GM19452 (cell line): ENCODE data around the gene DLG2.
"Not testable (repeated sequence)": the region's sequence is repeated elsewhere in the genome, so short reads cannot be mapped to it uniquely, and the experiment has no call there.

ENCODE experiments used
- ATAC-seq: cut with Tn5 transposase; IDR thresholded peaks from one replicate; pipeline ENCODE4 v1.9.1; 2021; ENCODE audit not compliant: unreplicated experiment

Gene DLG2

GRCh38 chr11:85042361-85042760 is 584.8 kb downstream of the DLG2 start:
- no peak for ATAC-seq

GRCh38 chr11:85040166-85040565 is 587.0 kb downstream of the DLG2 start:
- no peak for ATAC-seq

GRCh38 chr11:85029964-85030363 is 597.2 kb downstream of the DLG2 start:
- ATAC-seq = no peak

DNA sequence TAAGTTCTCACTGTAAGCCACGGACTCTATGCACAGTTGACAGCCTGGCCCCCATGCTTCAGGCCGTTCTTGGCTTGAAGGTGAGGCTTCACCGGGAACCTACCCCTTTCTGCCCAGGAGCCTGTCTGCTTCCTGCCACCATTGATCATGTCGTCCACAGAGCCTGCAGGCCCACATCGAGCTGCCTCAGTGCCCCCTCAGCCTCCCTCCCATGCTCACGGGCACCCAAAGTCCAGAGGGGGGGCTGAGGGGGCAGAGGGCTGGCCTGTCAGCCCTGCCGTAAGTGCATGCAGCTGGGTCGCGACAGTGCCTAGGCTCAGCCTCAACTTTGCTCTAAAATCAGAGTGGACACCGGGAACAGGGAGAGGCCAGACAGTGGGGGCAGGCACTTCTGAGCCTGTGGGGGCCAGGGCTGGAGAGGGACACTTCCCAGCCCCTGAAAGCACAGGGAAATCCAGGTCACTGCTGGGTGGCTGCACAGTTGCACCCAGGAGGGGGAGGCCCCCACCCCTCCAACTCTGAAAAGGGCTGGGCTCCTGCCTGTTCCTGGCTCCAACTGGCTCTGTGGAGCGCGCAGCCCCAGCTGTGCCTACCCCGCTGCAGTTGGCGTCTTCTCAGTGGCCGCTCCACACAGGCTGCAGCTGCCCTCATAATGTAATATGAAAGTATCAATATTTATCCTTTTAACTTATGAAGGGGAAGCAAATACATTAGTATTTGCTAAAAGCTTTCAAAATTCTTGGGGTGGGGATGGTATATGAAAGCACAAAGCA is 598.6 kb downstream of the DLG2 start:
- ATAC-seq = no peak

GRCh38 chr11:85027346-85027745 is 599.8 kb downstream of the DLG2 start:
- no peak for ATAC-seq

DNA sequence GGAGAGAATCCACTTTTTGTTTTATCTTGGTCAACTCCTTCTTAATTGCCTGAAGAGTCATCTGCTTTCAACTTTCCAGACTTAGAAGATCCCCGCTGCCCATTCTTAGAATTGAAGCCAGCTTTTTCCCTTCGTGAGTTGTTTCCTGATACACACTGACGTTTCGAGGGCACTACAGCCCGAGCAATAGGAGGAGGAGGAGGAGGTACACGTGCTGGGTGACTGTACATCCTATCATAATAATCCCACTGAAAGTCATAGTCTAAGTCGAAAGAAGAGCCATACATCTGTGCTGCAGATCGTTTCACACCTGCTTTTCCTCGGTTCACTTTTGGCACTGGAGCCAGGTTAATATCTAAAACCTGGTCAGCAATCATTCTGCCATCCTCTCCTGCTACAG is 606.1 kb downstream of the DLG2 start:
- no peak for ATAC-seq

DNA sequence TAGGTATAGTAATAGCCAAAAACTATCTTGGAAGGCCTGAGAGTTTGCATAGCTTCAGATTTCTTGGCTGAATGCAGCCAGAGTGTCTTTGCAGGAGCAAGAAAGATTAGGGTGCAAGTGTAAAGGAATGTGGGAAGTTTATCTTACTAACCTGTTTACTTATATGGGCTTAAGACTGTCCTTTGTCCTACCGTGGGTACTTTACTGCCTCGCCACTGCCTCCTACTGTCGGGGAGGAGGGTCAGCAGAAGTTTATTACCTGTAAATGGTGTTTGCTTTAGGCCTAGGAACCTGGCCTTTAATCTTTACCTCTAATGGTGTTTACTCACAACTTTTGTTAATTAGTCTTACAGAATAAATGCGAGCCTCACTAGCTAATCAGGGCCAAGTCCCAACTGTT is 633.8 kb downstream of the DLG2 start:
- ATAC-seq = no peak

DNA sequence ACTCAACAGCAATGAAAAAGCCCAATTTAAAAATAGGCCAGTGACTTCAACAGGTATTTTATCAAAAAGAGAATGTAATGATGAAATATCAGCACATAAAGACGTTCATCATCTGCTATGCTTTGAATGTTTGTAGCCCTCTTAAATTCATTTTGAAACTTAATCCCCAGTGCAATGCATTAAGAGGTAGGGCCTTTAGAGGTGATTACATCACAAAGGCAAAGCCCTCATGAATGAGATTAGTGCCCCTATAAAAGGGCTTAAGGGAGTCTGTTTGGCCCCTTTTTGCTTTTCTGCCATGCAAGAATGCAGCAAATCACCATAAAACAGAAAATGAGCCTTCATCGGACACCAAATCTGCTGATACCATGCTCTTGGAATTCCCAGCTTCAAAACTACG is 637.0 kb downstream of the DLG2 start:
- no peak for ATAC-seq

GRCh38 chr11:84987686-84988187 is 639.4 kb downstream of the DLG2 start:
- not testable (repeated sequence) for ATAC-seq

DNA sequence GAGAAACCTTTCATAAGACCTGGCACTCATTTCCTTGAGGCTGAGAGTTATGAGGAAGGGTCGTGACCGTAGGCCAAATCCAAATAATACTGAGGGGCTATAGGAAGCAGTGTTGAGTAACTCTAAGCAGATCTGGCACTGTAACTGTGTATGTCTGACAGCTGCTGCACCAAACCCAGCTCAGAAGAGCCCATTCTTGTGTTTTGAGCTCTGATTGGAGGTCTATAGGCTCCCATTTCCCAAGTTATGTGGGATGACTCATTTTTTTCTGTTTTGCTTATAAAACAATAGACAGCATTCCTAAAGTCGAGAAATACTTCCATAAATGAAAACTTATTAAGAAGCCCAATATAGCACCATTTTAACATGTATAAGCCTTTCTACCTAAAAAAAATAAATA is 645.8 kb downstream of the DLG2 start:
- ATAC-seq = no peak

DNA sequence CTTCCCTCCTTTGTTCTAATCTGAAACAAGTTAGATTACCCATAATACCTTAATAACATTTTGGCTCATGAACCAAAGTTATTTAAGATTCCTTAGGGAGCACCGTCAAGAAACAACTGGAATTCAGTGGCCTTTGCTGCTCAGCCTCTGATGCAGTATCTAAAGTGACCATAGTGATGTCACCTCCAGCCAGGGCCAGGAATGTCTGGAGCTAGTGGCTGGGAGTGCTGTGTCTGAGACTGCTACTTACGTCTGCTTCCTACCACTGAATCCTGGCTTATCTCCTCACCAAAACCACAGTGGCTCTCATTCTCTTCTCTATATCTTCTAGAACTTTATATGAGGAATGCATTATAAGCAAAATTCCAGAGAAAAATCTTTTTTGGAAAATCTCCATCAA is 658.0 kb downstream of the DLG2 start:
- no peak for ATAC-seq

- no peak for ATAC-seq
Measured at GRCh38 chr11:84965484-84965883, 661.7 kb downstream of the DLG2 start.

DNA sequence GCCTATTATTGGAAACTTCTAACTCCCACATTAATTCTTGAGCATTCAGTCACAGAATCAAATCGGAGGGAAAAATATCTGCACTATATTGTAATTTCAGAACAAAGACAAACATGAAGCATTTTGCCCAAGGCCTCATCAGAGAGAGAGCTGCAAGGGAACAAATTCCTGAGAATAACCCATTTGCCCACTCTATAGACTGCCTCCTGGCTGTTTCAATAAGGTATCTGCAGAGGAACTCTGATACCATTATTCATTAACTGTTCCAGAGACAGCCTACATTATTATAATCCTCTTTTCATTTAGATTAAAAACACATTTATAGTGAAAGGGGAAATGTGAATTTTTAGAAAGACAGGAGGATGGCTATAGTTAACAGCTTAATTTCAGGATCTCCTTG is 663.9 kb downstream of the DLG2 start:
- no peak for ATAC-seq

GRCh38 chr11:84962018-84962417 is 665.1 kb downstream of the DLG2 start:
- no peak for ATAC-seq

- ATAC-seq = no peak
Measured at GRCh38 chr11:84958295-84958694, 668.8 kb downstream of the DLG2 start.

- ATAC-seq = no peak
Measured at GRCh38 chr11:84950569-84951270, 676.4 kb downstream of the DLG2 start.

GRCh38 chr11:84947970-84948580 is 679.1 kb downstream of the DLG2 start:
- ATAC-seq = no peak

- ATAC-seq = no peak
Measured at GRCh38 chr11:84947070-84947469, 680.1 kb downstream of the DLG2 start.

DNA sequence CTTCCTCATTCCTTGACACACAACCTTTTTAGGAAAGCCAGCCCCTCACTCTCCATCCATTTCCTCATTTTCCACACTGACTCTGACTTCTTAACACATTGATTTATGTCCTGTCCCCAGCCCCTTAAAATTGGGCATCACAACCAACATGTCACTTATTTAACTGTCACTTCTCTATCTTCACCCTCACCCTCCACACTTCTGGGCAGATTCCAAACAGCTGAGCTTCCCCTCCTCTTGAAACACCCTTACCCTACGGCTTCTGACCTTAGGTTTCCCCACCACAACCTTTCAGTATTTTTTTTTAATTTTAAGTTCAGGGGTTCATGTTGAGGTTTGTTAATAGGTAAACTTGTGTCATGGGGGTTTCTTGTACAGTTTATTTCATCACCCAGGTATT is 696.3 kb downstream of the DLG2 start:
- ATAC-seq = no peak

- no peak for ATAC-seq
Measured at GRCh38 chr11:84929738-84930137, 697.4 kb downstream of the DLG2 start.

- no peak for ATAC-seq
Measured at GRCh38 chr11:84924154-84924692, 702.9 kb downstream of the DLG2 start.

- no peak for ATAC-seq
Measured at GRCh38 chr11:84923489-84923888, 703.7 kb downstream of the DLG2 start.
